Fibroblast of villous mesenchyme (primary cell): ENCODE measurements around the gene OOSP4B. TPM values are rescaled to one million over a fixed set of nuclear protein-coding genes. Genes with fewer than 3 reads are reported as not detected.
"Not testable (repeated sequence)": the region's sequence is repeated elsewhere in the genome, so short reads cannot be mapped to it uniquely, and the experiment has no call there.

Source experiments
- DNase-seq: peaks from one replicate; pipeline ENCODE4 v3.0.0-alpha.2; 2010; ENCODE audit warnings: low read depth
- H3K4me3 ChIP-seq: 2 replicates; pipeline ENCODE4 v1.5.1; 2011; ENCODE audit warnings: low read depth, mild to moderate bottlenecking, low read length
- CTCF ChIP-seq: IDR thresholded peaks from 2 replicates; pipeline ENCODE4 v1.5.1; 2012; ENCODE audit warnings: low read depth, mild to moderate bottlenecking, low read length; ENCODE audit not compliant: insufficient read depth
- total RNA-seq: library from RNA; depleted of rRNA; stranded (reverse); fragments of >200 nt; gene quantifications from 2 replicates; pipeline ENCODE4 v1.2.3, GENCODE V29; 2012

Gene OOSP4B
- total RNA-seq, 1 donor, result not detected

GRCh38 chr11:60059521-60060240 lies 42.7 kb downstream of the OOSP4B start:
- DNase-seq, result no peak
- TF ChIP-seq CTCF, result no peak
- no peak overlapping the region for H3K4me3 ChIP-seq

- no peak for TF ChIP-seq CTCF
- H3K4me3 ChIP-seq, result no peak overlapping the region
- DNase-seq, result no peak
These were observed 47.1 kb downstream of the OOSP4B start for GRCh38 chr11:60064111-60064510.

- DNase-seq, result no peak
- no peak for TF ChIP-seq CTCF
- H3K4me3 ChIP-seq, result no peak overlapping the region
These were observed 48.8 kb downstream of the OOSP4B start for GRCh38 chr11:60065801-60066200.

GRCh38 chr11:60069450-60069849 lies 52.5 kb downstream of the OOSP4B start:
- no peak for DNase-seq
- no peak overlapping the region for H3K4me3 ChIP-seq
- no peak for TF ChIP-seq CTCF

- not testable (repeated sequence) for H3K4me3 ChIP-seq, DNase-seq
These were observed 54.7 kb downstream of the OOSP4B start for GRCh38 chr11:60071644-60072043.

GRCh38 chr11:60077216-60077817 lies 60.3 kb downstream of the OOSP4B start:
- no peak for DNase-seq
- no peak for TF ChIP-seq CTCF
- no peak overlapping the region for H3K4me3 ChIP-seq

GRCh38 chr11:60077981-60078380 lies 61.0 kb downstream of the OOSP4B start:
- DNase-seq, result no peak
- no peak for TF ChIP-seq CTCF
- no peak overlapping the region for H3K4me3 ChIP-seq
